ENCODE results near the gene TMEM132A. TPM values are rescaled to one million over a fixed set of nuclear protein-coding genes. Genes with fewer than 3 reads are reported as not detected.
A peak's percentile ranks its signal among the peaks of the same experiment; 100 is the strongest.

Gene TMEM132A
- 100 to 1,000 TPM in 3 of 8 experiments, 10 to 100 TPM in 5; 16.4 to 180 (median 81.4) TPM for total RNA-seq

- peak within 1 kb of the TSS; percentile 75 to 76 for H3K27ac ChIP-seq
- 4 to 12% methylated on average over 5 to 7 of the region's 69 CpGs; no CpG with 5 or more reads in 8 of the 10 experiments for WGBS, 10 experiments
- in situ Hi-C loops (cut with MboI; ENCODE audit: low pct_unique_long_range_greater_than_20kb in 2 of 9, low sequenced_read_pairs in 9 of 9, unreplicated experiment in 9 of 9): no loop called here
- peak; percentile 80 to 95 (median 86) for ATAC-seq (replicated peaks in 6 of 8)
- peak within 1 kb of the TSS; percentile 71 to 92 (median 78) for H3K4me3 ChIP-seq
- H3K4me1 ChIP-seq (replicated peaks in 1 of 2): peaks cover 13 to 16% of the 10 kb centered on the region in 2 donors
These were observed at the start of gene TMEM132A for GRCh38 chr11:60924110-60924905. TSS of gene TMEM132A (plus strand) at chr11:60924460. CDS start at chr11:60924634, 174 bp downstream.

DNA sequence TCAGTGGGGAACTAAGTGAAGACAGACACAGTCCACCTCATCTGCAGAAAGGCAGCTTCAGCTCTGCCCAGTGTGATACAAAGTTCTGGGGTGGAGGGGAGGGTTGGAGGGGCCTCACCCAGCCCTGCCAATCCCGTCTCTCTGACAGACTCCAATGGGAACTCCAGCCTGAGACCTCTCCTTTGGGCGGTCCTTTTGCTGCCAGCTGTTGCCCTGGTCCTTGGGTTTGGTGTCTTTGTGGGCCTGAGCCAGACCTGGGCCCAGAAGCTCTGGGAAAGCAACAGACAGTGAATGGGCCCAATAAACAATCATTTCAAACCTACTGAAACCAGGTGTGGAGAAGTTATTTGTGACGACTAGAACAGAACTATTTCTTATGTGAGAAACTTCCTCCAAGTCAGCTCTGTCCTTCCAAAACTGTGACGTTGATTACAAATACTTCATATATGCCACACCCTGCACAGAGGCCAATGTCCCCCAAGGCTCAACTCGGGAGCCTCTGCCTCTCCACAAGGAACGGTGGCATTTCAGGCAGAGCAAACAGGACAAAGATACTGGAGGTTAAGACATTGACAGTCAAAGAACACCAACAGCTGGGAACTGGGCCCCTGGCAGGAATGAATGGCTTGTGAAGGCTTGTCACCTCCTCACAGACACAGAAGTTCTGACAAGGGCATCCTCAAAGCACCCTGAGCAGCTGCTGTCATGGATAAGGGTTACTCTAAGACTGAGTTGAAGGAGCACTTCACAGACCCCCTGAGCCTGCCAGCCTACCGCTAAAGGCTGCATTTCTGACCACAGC, 48.7 kb upstream of the TMEM132A start:
- peak in 2 of 8 experiments; percentile 7 to 19 for ATAC-seq (replicated peaks in 6 of 8)
- in situ Hi-C loops (cut with MboI; ENCODE audit: low pct_unique_long_range_greater_than_20kb in 2 of 9, low sequenced_read_pairs in 9 of 9, unreplicated experiment in 9 of 9): no loop called here
- WGBS, 10 experiments: 60 to 100% (median 91%) methylated on average over 1 to 4 of the region's 7 CpGs; no CpG with 5 or more reads in 2 of the 10 experiments
- Histone ChIP-seq H3K4me3 (no peak overlapping the region), H3K4me1 (replicated peaks in 1 of 2) (no peaks in the 10 kb centered on the region), H3K27ac (no peak overlapping the region)

GRCh38 chr11:60876168-60876485, 48.1 kb upstream of the TMEM132A start:
- in situ Hi-C loops (cut with MboI; ENCODE audit: low pct_unique_long_range_greater_than_20kb in 2 of 9, low sequenced_read_pairs in 9 of 9, unreplicated experiment in 9 of 9): no loop called here
- H3K4me1 ChIP-seq (replicated peaks in 1 of 2): no peaks in the 10 kb centered on the region
- ATAC-seq (replicated peaks in 6 of 8): no peak
- no peak overlapping the region for H3K27ac ChIP-seq
- WGBS, 10 experiments: 100% methylated on average over 1 of the region's 2 CpGs; no CpG with 5 or more reads in 9 of the 10 experiments
- H3K4me3 ChIP-seq: no peak overlapping the region

DNA sequence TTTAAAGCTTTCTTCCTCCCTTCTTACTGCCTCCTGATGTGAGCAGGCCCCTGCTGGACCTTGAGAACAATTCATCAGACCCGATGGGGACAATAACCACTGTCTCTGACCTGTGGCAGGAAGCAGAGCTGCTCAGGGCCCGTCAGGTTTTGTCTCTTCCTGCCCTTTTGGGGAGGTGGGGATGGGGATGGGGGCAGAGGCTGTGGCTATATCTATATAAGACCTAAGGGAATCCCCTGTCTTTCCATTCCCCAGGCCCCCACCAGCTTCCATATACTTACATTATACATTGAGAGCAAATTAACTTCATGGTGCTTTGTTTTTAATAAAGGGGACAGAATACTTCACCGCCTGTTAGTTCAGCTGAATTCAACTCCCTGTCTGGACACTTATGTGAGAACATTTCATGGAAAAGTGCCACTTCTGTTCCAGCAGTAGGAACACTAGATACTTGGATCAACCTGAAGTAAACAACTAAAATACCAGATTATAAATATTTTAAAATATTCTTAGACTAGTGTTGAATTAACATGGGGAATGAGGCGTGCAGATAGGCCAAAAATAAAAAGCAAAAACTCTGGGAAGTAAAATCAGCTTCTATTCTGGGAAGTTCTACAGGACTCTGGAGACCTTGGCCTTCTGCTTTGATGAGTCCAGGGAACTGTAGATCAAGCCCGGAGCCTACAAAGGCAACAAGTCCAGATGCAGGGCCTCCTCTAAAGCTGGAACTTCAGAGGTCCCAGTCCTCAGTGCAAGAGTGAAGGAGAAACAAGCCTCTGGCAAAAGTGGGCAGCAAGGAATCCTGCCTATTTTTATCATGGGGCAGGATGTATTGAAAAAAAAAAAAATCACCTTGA, 45.8 kb upstream of the TMEM132A start:
- in situ Hi-C loops (cut with MboI; ENCODE audit: low pct_unique_long_range_greater_than_20kb in 2 of 9, low sequenced_read_pairs in 9 of 9, unreplicated experiment in 9 of 9): no loop called here
- Histone ChIP-seq H3K4me3 (no peak overlapping the region), H3K27ac (no peak overlapping the region), H3K4me1 (replicated peaks in 1 of 2) (no peaks in the 10 kb centered on the region)
- 40 to 100% (median 88%) methylated on average over 1 to 4 of the region's 5 CpGs; no CpG with 5 or more reads in 1 of the 10 experiments for WGBS, 10 experiments
- no peak for ATAC-seq (replicated peaks in 6 of 8)

DNA sequence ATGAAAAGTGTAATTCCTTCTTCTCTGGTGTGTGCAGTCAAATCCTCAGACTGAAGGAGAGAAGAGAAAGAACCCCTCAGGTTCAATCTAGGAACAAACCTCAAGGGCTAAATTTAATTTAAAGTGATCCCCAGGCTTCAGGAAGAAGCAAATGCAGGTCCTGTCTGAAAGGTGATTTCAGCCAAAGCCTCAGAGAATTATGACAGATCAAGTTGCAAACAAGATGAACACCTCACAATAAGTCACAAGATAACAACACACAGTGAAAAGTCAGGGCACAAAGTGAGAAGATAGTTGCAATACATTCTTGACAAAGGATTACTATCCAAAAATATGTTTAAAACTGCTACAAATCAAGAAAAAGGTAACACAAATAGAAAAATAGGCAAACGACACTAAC, 45.2 kb upstream of the TMEM132A start:
- Histone ChIP-seq H3K4me1 (replicated peaks in 1 of 2) (no peaks in the 10 kb centered on the region), H3K4me3 (no peak overlapping the region), H3K27ac (no peak overlapping the region)
- in situ Hi-C loops (cut with MboI; ENCODE audit: low pct_unique_long_range_greater_than_20kb in 2 of 9, low sequenced_read_pairs in 9 of 9, unreplicated experiment in 9 of 9): no loop called here
- no peak for ATAC-seq (replicated peaks in 6 of 8)
- WGBS, 10 experiments: 83 to 100% (median 95%) methylated on average over 1 of the region's 1 CpG

DNA sequence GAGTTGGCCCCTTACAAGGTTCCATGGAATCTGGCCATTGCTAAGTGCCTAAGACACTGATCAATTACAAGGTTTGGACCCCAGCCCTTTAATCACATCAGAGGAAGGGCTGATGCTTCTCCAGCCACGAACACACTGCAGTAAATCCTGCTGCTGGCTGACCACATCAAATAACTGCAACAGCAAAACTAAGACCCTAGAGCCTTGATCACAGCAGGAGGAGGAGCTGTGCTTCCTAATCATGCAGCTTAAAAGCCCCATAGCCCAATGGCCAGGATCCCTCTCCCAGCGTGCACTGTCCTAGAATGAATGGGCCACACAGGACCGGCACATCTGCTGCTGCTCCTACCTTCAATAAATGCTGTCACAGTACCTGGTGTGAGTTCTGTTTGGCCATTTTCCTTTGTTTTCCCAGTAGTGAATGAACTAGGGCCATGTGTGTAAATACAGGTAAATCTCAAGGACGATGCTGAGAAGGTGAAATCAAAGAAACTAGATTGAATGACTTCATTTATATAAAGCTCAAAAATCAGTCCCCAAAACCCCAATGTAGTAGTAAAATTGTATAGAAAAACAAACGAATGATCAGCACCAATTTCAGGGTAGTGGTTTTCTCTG, 44.2 kb upstream of the TMEM132A start:
- Histone ChIP-seq H3K4me3 (no peak overlapping the region), H3K27ac (no peak overlapping the region), H3K4me1 (replicated peaks in 1 of 2) (no peaks in the 10 kb centered on the region)
- 58 to 100% (median 71%) methylated on average over 1 to 5 of the region's 5 CpGs; no CpG with 5 or more reads in 2 of the 10 experiments for WGBS, 10 experiments
- in situ Hi-C loops (cut with MboI; ENCODE audit: low pct_unique_long_range_greater_than_20kb in 2 of 9, low sequenced_read_pairs in 9 of 9, unreplicated experiment in 9 of 9): no loop called here
- ATAC-seq (replicated peaks in 6 of 8): no peak

DNA sequence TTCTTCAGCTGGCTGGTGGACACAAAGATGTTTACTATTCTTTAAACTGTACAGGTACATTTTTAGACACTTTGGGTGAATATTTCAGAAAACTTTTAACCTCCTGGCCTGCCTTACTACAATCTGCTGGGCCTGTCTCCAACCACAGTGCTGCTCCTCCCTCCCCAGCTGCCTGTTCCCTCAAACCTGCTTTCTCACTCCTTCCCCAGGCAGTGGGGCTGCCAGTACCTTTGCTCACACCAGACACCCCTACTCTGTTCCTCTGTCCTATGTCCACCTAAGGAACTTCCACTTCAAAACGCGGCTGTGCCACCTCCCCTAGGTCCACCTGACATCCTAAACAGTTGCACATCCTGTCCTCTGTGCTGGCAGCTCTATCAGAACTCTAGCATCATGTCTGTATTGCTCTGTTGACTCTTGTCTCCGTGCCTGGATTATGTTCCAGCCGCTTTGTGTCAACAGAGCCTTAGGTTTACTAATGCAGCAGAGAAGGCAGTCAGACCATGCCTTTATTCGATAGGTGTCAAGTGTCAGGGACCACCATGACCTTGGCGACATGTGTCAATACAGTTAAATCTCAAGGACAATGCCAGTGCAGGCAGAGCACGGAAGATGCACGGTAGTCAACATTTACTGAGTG, 43.5 kb upstream of the TMEM132A start:
- Histone ChIP-seq H3K4me1 (replicated peaks in 1 of 2) (no peaks in the 10 kb centered on the region), H3K27ac (no peak overlapping the region), H3K4me3 (no peak overlapping the region)
- in situ Hi-C loops (cut with MboI; ENCODE audit: low pct_unique_long_range_greater_than_20kb in 2 of 9, low sequenced_read_pairs in 9 of 9, unreplicated experiment in 9 of 9): no loop called here
- WGBS, 10 experiments: 80 to 100% (median 92%) methylated on average over 1 to 7 of the region's 8 CpGs; no CpG with 5 or more reads in 5 of the 10 experiments
- ATAC-seq (replicated peaks in 6 of 8): peak in 2 of 8 experiments; percentile 63 to 94

DNA sequence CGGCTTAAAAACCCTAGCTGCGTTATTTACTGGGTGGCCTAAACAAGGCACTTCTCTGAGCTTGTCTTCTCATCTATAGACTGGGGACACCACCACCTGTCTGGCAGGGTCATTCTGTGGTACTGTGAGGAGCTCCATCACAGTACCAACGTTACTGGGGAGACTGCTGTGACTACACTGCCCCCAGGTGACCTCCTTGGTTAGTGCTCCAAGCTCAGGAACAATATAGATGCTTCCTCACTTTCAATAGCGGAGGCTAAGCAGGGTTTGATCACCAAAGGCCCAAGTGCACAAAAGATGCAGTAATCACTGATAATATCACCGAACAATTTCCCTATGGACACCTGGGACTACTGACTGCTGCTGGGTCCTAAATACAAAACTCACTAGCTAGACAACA, 36.7 kb upstream of the TMEM132A start:
- no peak overlapping the region for H3K27ac ChIP-seq
- in situ Hi-C loops (cut with MboI; ENCODE audit: low pct_unique_long_range_greater_than_20kb in 2 of 9, low sequenced_read_pairs in 9 of 9, unreplicated experiment in 9 of 9): no loop called here
- no peaks in the 10 kb centered on the region for H3K4me1 ChIP-seq (replicated peaks in 1 of 2)
- peak in 5 of 8 experiments; percentile 19 to 92 (median 88) for ATAC-seq (replicated peaks in 6 of 8)
- H3K4me3 ChIP-seq: no peak overlapping the region
- WGBS, 10 experiments: 30 to 100% (median 77%) methylated on average over 2 to 3 of the region's 5 CpGs; no CpG with 5 or more reads in 3 of the 10 experiments

DNA sequence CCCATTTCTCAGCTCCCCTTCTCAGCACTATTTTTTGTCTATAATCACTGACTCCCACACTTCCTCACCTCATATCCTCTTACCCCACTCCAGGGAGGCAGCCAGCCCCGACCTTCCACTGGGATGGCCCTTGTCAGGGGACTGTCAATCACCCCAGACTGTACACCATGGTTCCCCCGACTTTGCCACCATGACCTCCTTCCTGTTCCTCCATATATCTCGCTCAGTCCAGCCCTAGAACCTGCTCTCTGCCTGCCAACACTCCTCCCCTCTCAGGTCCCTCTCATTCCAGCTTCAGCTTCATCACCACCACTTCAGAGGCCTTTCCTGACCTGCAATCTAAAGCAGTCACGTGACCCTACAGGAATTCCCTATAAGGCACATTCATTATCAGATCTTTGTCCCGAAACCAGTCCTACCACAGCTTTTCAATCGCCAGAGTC, 34.4 kb upstream of the TMEM132A start:
- no peaks in the 10 kb centered on the region for H3K4me1 ChIP-seq (replicated peaks in 1 of 2)
- no peak overlapping the region for H3K4me3 ChIP-seq
- 67 to 100% (median 86%) methylated on average over 1 to 5 of the region's 6 CpGs; no CpG with 5 or more reads in 1 of the 10 experiments for WGBS, 10 experiments
- in situ Hi-C loops (cut with MboI; ENCODE audit: low pct_unique_long_range_greater_than_20kb in 2 of 9, low sequenced_read_pairs in 9 of 9, unreplicated experiment in 9 of 9): loop anchor here in 1 of 9 experiments (10.0 kb wide), 1 partner anchor 55 kb away; no protein-coding TSS in a partner anchor
- H3K27ac ChIP-seq: no peak overlapping the region
- ATAC-seq (replicated peaks in 6 of 8): no peak

DNA sequence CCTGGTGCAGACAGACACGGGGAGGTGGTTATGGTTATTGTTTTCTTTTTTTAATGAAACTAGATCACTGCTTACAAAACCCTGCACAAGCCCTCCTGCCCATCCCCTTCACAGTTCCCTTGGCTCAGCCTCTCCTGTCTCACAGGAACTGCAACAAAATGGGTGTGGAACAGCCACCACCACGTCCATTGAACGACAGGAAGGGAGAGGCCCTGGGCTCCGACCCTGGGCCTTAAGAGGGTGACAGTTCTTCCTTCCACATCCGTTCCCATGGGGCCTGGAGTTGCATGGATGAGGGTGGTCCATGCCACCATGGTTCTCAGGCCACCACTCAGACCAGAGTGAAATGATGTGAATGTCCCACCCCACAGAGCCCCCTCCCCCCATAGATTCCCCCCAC, 33.6 kb upstream of the TMEM132A start:
- Histone ChIP-seq H3K4me3 (no peak overlapping the region), H3K4me1 (replicated peaks in 1 of 2) (no peaks in the 10 kb centered on the region), H3K27ac (no peak overlapping the region)
- in situ Hi-C loops (cut with MboI; ENCODE audit: low pct_unique_long_range_greater_than_20kb in 2 of 9, low sequenced_read_pairs in 9 of 9, unreplicated experiment in 9 of 9): loop anchor here in 1 of 9 experiments (10.0 kb wide), 1 partner anchor 56 kb away; no protein-coding TSS in a partner anchor
- 73 to 100% (median 90%) methylated on average over 1 to 3 of the region's 5 CpGs; no CpG with 5 or more reads in 6 of the 10 experiments for WGBS, 10 experiments
- no peak for ATAC-seq (replicated peaks in 6 of 8)

DNA sequence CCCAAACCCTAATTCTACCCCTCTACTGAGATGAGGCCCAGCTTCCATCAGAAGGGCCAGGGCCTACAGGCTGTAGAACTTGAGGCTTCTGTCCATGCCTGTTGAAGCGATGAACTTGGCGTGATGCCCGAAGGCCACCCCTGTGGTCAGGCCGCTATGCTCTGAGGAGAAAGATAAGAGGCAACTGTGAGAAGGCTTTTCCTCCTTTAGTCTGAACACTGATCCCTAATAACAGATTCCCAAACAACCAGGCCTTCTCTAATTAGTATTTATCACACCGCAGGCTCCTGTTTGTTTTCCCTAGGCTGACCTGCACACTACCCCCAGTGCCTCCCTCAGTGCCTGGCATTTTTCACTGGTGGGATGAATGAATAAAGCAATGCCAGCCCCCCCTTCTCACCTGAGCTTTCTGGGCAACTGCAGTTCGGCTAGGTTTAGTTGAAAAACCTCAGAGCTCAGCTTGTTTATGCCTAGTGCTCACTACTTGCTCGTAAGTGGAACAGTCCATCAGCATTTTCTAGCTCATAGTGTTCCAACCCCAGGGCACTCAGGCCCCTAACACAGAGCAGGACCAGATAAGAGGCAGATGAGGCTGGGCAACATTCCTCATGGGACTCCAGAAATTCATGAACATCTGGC, 33.0 kb upstream of the TMEM132A start:
- in situ Hi-C loops (cut with MboI; ENCODE audit: low pct_unique_long_range_greater_than_20kb in 2 of 9, low sequenced_read_pairs in 9 of 9, unreplicated experiment in 9 of 9): loop anchor here in 1 of 9 experiments (10.0 kb wide), 1 partner anchor 56 kb away; no protein-coding TSS in a partner anchor
- Histone ChIP-seq H3K27ac (no peak overlapping the region), H3K4me1 (replicated peaks in 1 of 2) (no peaks in the 10 kb centered on the region), H3K4me3 (no peak overlapping the region)
- no peak for ATAC-seq (replicated peaks in 6 of 8)
- 75 to 100% (median 96%) methylated on average over 1 to 4 of the region's 7 CpGs; no CpG with 5 or more reads in 2 of the 10 experiments for WGBS, 10 experiments
